SK-N-SH (cell line): ENCODE data around the gene PER3. TPM values are rescaled to one million over a fixed set of nuclear protein-coding genes. Genes with fewer than 3 reads are reported as not detected.

Experiments
- CTCF ChIA-PET: fragments of 300-600, 350-600 bp; formaldehyde crosslinking; extraction: SDS; loops from one replicate; lab custom pipeline; 2021; lab: Yijun Ruan, JAX
- POLR2A ChIA-PET: fragments of 350-600 bp; sonication (Branson Sonifier 250); formaldehyde crosslinking; extraction: SDS; loops from one replicate; lab custom pipeline; 2020; ENCODE audit warnings: antibody characterized with exemption, inconsistent platforms; lab: Yijun Ruan, JAX
- DNase-seq: peaks from one replicate; pipeline ENCODE4 v3.0.0; 2012
- H2AFZ ChIP-seq: fragments of 200-600 bp; sonication (generic); 2 replicates; pipeline ENCODE4 v1.8.1; 2016; ENCODE audit warnings: antibody characterized with exemption, mild to moderate bottlenecking, low read depth
- H3F3A ChIP-seq: fragments of 200-600 bp; sonication (generic); replicated peaks from 2 replicates; pipeline ENCODE3; 2016; ENCODE audit warnings: antibody characterized with exemption, mild to moderate bottlenecking; ENCODE audit not compliant: insufficient read depth
- H3K27ac ChIP-seq, 2 experiments: fragments of 200-500 bp in 1 of 2; fragments of 200-600 bp in 1 of 2; sonication (Bioruptor generic) in 1 of 2; sonication (generic), shearing (Covaris generic) in 1 of 2; 2 replicates each; pipeline versions ENCODE4 v1.5.1 to v1.6.1; 2014 to 2016; ENCODE audit warnings: low read depth in 2 of 2, inconsistent platforms in 1 of 2, low read length in 1 of 2, mild to moderate bottlenecking in 1 of 2, mixed read lengths in 1 of 2
- H3K27me3 ChIP-seq: fragments of 200-600 bp; sonication (generic), shearing (Covaris generic); 2 replicates; pipeline ENCODE4 v1.6.1; 2016; ENCODE audit warnings: mixed run types; ENCODE audit not compliant: insufficient read depth
- H3K36me3 ChIP-seq, 2 experiments: fragments of 200-500 bp in 1 of 2; fragments of 200-600 bp in 1 of 2; sonication (Bioruptor generic) in 1 of 2; sonication (generic) in 1 of 2; replicated peaks in 1 of 2; 2 replicates each; pipeline versions ENCODE3 to v1.5.1; 2014 to 2016; ENCODE audit warnings: low read length in 1 of 2, mild to moderate bottlenecking in 1 of 2; ENCODE audit not compliant: insufficient read depth in 2 of 2, control insufficient read depth in 1 of 2
- H3K4me1 ChIP-seq, 2 experiments: fragments of 200-500 bp in 1 of 2; fragments of 200-600 bp in 1 of 2; sonication (Bioruptor generic) in 1 of 2; sonication (generic), shearing (Covaris generic) in 1 of 2; 2 replicates each; pipeline versions ENCODE4 v1.5.1 to v1.6.1; 2014 to 2016; ENCODE audit warnings: low read depth in 1 of 2, low read length in 1 of 2, mixed run types in 1 of 2; ENCODE audit not compliant: insufficient read depth in 2 of 2, control insufficient read depth in 1 of 2
- H3K4me2 ChIP-seq: fragments of 200-600 bp; sonication (generic), shearing (Covaris generic); 2 replicates; pipeline ENCODE4 v1.6.1; 2017; ENCODE audit warnings: mixed run types
- H3K4me3 ChIP-seq, 2 experiments: fragments of 200-500 bp in 1 of 2; fragments of 200-600 bp in 1 of 2; sonication (Bioruptor generic) in 1 of 2; sonication (generic), shearing (Covaris generic) in 1 of 2; 2 replicates each; pipeline versions ENCODE4 v1.5.1 to v1.8.1; 2014 to 2016; ENCODE audit warnings: low read depth in 2 of 2, inconsistent platforms in 1 of 2, low read length in 1 of 2, mild to moderate bottlenecking in 1 of 2, mixed read lengths in 1 of 2, moderate library complexity in 1 of 2
- H3K79me2 ChIP-seq: fragments of 200-600 bp; sonication (generic); 2 replicates; pipeline ENCODE4 v1.8.1; 2017; ENCODE audit warnings: mild to moderate bottlenecking; ENCODE audit not compliant: insufficient read depth
- H3K9ac ChIP-seq: fragments of 200-600 bp; sonication (generic); 2 replicates; pipeline ENCODE4 v1.6.1; 2017; ENCODE audit warnings: mixed run types
- H3K9me2 ChIP-seq: fragments of 200-600 bp; sonication (generic); 2 replicates; pipeline ENCODE4 v1.6.1; 2017; ENCODE audit warnings: mixed run types
- H3K9me3 ChIP-seq: fragments of 200-600 bp; sonication (generic); 2 replicates; pipeline ENCODE4 v1.6.1; 2017; ENCODE audit warnings: mixed run types, mild to moderate bottlenecking, moderate library complexity
- H4K20me1 ChIP-seq: fragments of 200-600 bp; sonication (generic); 2 replicates; pipeline ENCODE4 v1.6.1; 2017; ENCODE audit warnings: mild to moderate bottlenecking, mixed run types; ENCODE audit not compliant: insufficient read depth
- ELF1 ChIP-seq: IDR thresholded peaks from 2 replicates; pipeline ENCODE4 v1.4.0; 2012
- FOXJ3 ChIP-seq: sonication (generic); formaldehyde crosslinking; IDR thresholded peaks from 2 replicates; pipeline ENCODE4 v1.5.1; 2020; ENCODE audit warnings: mild to moderate bottlenecking, missing genetic modification reagents
- GABPA ChIP-seq: IDR thresholded peaks from 2 replicates; pipeline ENCODE4 v1.4.0; 2012; ENCODE audit warnings: low read depth, mild to moderate bottlenecking
- JUND ChIP-seq: IDR thresholded peaks from 2 replicates; pipeline ENCODE4 v1.4.0; 2012
- MXI1 ChIP-seq: IDR thresholded peaks from 2 replicates; pipeline ENCODE4 v1.6.1; 2012; ENCODE audit warnings: mild to moderate bottlenecking, low read depth, low read length, improper control_type of control experiment
- NFIC ChIP-seq: IDR thresholded peaks from 2 replicates; pipeline ENCODE4 v1.4.0; 2012; ENCODE audit warnings: borderline replicate concordance
- NRF1 ChIP-seq: IDR thresholded peaks from 2 replicates; pipeline ENCODE4 v1.6.1; 2012; ENCODE audit warnings: low read depth, mild to moderate bottlenecking, low read length
- RCOR1 ChIP-seq: fragments of 150-350 bp; IDR thresholded peaks from 2 replicates; pipeline ENCODE4 v1.6.1; 2017; ENCODE audit warnings: antibody characterized with exemption, low read length
- RXRA ChIP-seq: IDR thresholded peaks from 2 replicates; pipeline ENCODE4 v1.4.0; 2012; ENCODE audit warnings: low read depth, mild to moderate bottlenecking, borderline replicate concordance
- SIN3A ChIP-seq: IDR thresholded peaks from 2 replicates; pipeline ENCODE4 v1.6.1; 2012; ENCODE audit warnings: low read depth, mild to moderate bottlenecking, low read length, moderate library complexity, borderline replicate concordance
- TCF12 ChIP-seq: IDR thresholded peaks from 2 replicates; pipeline ENCODE4 v1.4.0; 2012
- WGBS: methylation state at CpG from one replicate; pipeline ENCODE4 v1.1.6; 2017; ENCODE audit warnings: low lambda C conversion rate; 5-methylcytosine and 5-hydroxymethylcytosine counted together
- polyA plus RNA-seq, 3 experiments: library from polyadenylated mRNA; depleted of rRNA; stranded (reverse); fragments of >200 nt; gene quantifications; 2 replicates each; pipeline ENCODE4 v1.2.3, GENCODE V29; 2012
- TF ChIP-seq, protein P1 (sequence below): IDR thresholded peaks from 2 replicates; pipeline ENCODE4 v1.4.0; 2012; ENCODE audit warnings: low read depth, borderline replicate concordance
- TF ChIP-seq, protein P2 (sequence below): IDR thresholded peaks from 2 replicates; pipeline ENCODE4 v1.4.0; 2012; ENCODE audit warnings: low read depth, borderline replicate concordance
- TF ChIP-seq, protein P3 (sequence below): IDR thresholded peaks from 2 replicates; pipeline ENCODE4 v1.6.1; 2012; ENCODE audit warnings: mild to moderate bottlenecking, low read depth, low read length, moderate library complexity
- TF ChIP-seq, protein P4 (sequence below): IDR thresholded peaks from 2 replicates; pipeline ENCODE4 v1.4.0; 2012; ENCODE audit warnings: low read depth
- TF ChIP-seq, protein P5 (sequence below): fragments of 200-600 bp; sonication (generic); IDR thresholded peaks from 2 replicates; pipeline ENCODE4 v1.6.1; 2017; ENCODE audit warnings: antibody characterized with exemption, mild to moderate bottlenecking, moderate library complexity
- TF ChIP-seq, protein P6 (sequence below): fragments of 150-350 bp; IDR thresholded peaks from 2 replicates; pipeline ENCODE4 v1.6.1; 2017; ENCODE audit warnings: antibody characterized with exemption, low read length, low read depth, borderline replicate concordance

Gene PER3
- polyA plus RNA-seq, 1 of the 3 experiments (the other 2 are of a cell fraction), result 6.0 TPM

DNA sequence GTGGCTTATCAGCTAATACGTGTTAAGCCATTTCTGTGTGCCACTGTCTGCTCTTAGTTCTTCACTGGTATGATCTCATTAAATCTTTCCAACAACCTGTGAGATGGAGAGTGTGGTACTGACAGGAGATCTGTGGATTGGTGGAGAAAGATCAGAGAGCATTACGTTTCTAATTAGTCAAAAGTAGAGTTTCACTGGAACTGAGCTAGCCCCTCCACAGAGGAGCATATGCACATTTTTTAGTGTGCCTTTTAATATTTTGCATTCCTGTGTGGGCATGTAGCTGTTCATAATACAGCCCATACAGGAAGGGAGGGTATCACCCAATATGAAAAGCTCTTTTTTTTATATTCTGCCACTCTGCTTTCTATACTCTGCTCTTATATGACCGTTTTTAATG is 37.2 kb downstream of the PER3 start:
- Histone ChIP-seq H3K9me3 (no peaks in the 10 kb centered on the region), H3K4me2 (no peak overlapping the region), H2AFZ (no peak overlapping the region), H3K4me1 (no peaks in the 10 kb centered on the region), H3K36me3 (peaks cover 43 to 59% of the 10 kb centered on the region in 2 experiments), H3K9ac (no peak overlapping the region), H3K27me3 (no peaks in the 10 kb centered on the region), H3F3A (no peaks in the 10 kb centered on the region), H3K9me2 (no peaks in the 10 kb centered on the region), H4K20me1 (no peaks in the 10 kb centered on the region), H3K27ac (no peak overlapping the region), H3K79me2 (no peaks in the 10 kb centered on the region), H3K4me3 (no peak overlapping the region)
- CTCF ChIA-PET, result interaction anchor here (1.2 to 1.9 kb wide), 3 partner anchors 13 to 154 kb away, joined by 3 to 8 read pairs (median 3); no protein-coding TSS in a partner anchor
- TF ChIP-seq RCOR1 (no peak), GABPA (no peak), FOXJ3 (no peak), ELF1 (no peak), RXRA (no peak), MXI1 (no peak), NFIC (no peak), SIN3A (no peak), TCF12 (no peak), JUND (no peak), NRF1 (no peak)
- TF ChIP-seq, protein P1, sequence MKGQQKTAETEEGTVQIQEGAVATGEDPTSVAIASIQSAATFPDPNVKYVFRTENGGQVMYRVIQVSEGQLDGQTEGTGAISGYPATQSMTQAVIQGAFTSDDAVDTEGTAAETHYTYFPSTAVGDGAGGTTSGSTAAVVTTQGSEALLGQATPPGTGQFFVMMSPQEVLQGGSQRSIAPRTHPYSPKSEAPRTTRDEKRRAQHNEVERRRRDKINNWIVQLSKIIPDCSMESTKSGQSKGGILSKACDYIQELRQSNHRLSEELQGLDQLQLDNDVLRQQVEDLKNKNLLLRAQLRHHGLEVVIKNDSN, result no peak
- TF ChIP-seq, protein P2, sequence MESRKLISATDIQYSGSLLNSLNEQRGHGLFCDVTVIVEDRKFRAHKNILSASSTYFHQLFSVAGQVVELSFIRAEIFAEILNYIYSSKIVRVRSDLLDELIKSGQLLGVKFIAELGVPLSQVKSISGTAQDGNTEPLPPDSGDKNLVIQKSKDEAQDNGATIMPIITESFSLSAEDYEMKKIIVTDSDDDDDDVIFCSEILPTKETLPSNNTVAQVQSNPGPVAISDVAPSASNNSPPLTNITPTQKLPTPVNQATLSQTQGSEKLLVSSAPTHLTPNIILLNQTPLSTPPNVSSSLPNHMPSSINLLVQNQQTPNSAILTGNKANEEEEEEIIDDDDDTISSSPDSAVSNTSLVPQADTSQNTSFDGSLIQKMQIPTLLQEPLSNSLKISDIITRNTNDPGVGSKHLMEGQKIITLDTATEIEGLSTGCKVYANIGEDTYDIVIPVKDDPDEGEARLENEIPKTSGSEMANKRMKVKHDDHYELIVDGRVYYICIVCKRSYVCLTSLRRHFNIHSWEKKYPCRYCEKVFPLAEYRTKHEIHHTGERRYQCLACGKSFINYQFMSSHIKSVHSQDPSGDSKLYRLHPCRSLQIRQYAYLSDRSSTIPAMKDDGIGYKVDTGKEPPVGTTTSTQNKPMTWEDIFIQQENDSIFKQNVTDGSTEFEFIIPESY, result no peak
- TF ChIP-seq, protein P3, sequence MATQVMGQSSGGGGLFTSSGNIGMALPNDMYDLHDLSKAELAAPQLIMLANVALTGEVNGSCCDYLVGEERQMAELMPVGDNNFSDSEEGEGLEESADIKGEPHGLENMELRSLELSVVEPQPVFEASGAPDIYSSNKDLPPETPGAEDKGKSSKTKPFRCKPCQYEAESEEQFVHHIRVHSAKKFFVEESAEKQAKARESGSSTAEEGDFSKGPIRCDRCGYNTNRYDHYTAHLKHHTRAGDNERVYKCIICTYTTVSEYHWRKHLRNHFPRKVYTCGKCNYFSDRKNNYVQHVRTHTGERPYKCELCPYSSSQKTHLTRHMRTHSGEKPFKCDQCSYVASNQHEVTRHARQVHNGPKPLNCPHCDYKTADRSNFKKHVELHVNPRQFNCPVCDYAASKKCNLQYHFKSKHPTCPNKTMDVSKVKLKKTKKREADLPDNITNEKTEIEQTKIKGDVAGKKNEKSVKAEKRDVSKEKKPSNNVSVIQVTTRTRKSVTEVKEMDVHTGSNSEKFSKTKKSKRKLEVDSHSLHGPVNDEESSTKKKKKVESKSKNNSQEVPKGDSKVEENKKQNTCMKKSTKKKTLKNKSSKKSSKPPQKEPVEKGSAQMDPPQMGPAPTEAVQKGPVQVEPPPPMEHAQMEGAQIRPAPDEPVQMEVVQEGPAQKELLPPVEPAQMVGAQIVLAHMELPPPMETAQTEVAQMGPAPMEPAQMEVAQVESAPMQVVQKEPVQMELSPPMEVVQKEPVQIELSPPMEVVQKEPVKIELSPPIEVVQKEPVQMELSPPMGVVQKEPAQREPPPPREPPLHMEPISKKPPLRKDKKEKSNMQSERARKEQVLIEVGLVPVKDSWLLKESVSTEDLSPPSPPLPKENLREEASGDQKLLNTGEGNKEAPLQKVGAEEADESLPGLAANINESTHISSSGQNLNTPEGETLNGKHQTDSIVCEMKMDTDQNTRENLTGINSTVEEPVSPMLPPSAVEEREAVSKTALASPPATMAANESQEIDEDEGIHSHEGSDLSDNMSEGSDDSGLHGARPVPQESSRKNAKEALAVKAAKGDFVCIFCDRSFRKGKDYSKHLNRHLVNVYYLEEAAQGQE, result no peak
- TF ChIP-seq, protein P4, sequence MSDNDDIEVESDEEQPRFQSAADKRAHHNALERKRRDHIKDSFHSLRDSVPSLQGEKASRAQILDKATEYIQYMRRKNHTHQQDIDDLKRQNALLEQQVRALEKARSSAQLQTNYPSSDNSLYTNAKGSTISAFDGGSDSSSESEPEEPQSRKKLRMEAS, result no peak
- TF ChIP-seq, protein P5, sequence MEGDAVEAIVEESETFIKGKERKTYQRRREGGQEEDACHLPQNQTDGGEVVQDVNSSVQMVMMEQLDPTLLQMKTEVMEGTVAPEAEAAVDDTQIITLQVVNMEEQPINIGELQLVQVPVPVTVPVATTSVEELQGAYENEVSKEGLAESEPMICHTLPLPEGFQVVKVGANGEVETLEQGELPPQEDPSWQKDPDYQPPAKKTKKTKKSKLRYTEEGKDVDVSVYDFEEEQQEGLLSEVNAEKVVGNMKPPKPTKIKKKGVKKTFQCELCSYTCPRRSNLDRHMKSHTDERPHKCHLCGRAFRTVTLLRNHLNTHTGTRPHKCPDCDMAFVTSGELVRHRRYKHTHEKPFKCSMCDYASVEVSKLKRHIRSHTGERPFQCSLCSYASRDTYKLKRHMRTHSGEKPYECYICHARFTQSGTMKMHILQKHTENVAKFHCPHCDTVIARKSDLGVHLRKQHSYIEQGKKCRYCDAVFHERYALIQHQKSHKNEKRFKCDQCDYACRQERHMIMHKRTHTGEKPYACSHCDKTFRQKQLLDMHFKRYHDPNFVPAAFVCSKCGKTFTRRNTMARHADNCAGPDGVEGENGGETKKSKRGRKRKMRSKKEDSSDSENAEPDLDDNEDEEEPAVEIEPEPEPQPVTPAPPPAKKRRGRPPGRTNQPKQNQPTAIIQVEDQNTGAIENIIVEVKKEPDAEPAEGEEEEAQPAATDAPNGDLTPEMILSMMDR, result no peak
- TF ChIP-seq, protein P6, sequence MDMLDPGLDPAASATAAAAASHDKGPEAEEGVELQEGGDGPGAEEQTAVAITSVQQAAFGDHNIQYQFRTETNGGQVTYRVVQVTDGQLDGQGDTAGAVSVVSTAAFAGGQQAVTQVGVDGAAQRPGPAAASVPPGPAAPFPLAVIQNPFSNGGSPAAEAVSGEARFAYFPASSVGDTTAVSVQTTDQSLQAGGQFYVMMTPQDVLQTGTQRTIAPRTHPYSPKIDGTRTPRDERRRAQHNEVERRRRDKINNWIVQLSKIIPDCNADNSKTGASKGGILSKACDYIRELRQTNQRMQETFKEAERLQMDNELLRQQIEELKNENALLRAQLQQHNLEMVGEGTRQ, result no peak
- POLR2A ChIA-PET, result no interaction called here
- 80% methylated on average over 3 of the region's 3 CpGs for WGBS
- DNase-seq, result no peak
